IMR-90 (cell line): ENCODE data around the gene KDM6A.

Source experiments
- BHLHE40 ChIP-seq: fragments of 150-350 bp; IDR thresholded peaks from 2 replicates; pipeline ENCODE4 v1.6.1; 2016; ENCODE audit warnings: mild to moderate bottlenecking, low read depth, low read length
- CHD1 ChIP-seq: IDR thresholded peaks from 2 replicates; pipeline ENCODE4 v1.6.1; 2012; ENCODE audit warnings: low read depth, low read length, improper control_type of control experiment
- CTCF ChIP-seq: conservative IDR thresholded peaks from 2 replicates; pipeline ENCODE4 v1.5.1; 2012; ENCODE audit warnings: mild to moderate bottlenecking, low read depth, low read length, improper control_type of control experiment
- POLR2A ChIP-seq: IDR thresholded peaks from 2 replicates; pipeline ENCODE4 v1.6.1; 2012; ENCODE audit warnings: mild to moderate bottlenecking, low read depth, low read length
- RCOR1 ChIP-seq: IDR thresholded peaks from 2 replicates; pipeline ENCODE4 v1.6.1; 2012; ENCODE audit warnings: mild to moderate bottlenecking, low read length, improper control_type of control experiment; ENCODE audit not compliant: insufficient replicate concordance
- SMC3 ChIP-seq: fragments of 150-350 bp; IDR thresholded peaks from 2 replicates; pipeline ENCODE4 v1.6.1; 2016; ENCODE audit warnings: low read depth, mild to moderate bottlenecking, antibody characterized with exemption, low read length, moderate library complexity

GRCh38 chrX:44871114-44871645, 1.8 kb upstream of the KDM6A start:
- TF ChIP-seq CTCF (no peak), BHLHE40 (no peak), CHD1 (no peak), SMC3 (no peak), POLR2A (no peak), RCOR1 (no peak)
